Prostate gland (tissue), 2 donors: ENCODE data around the gene PTPRD. TPM values are rescaled to one million over a fixed set of nuclear protein-coding genes. Genes with fewer than 3 reads are reported as not detected.

ENCODE experiments used
- DNase-seq: peaks from one replicate; pipeline ENCODE4 v3.0.0-alpha.2; 2019; ENCODE audit warnings: low spot score
- H3K27ac ChIP-seq, 2 donors: fragments of 200-600 bp; sonication (generic); 2 replicates each; pipeline ENCODE4 v1.5.1; 2017 to 2019
- H3K27me3 ChIP-seq: fragments of 200-600 bp; sonication (generic); replicated peaks from 2 replicates; pipeline ENCODE4 v1.5.1; 2019; ENCODE audit not compliant: insufficient read depth
- H3K36me3 ChIP-seq, 2 donors: fragments of 200-600 bp; sonication (generic); 1 replicate in 1 of 2; 2 replicates in 1 of 2; pipeline versions ENCODE4 v1.5.1 to v1.8.1; 2017 to 2019
- H3K4me1 ChIP-seq: fragments of 200-600 bp; sonication (generic); replicated peaks from 2 replicates; pipeline ENCODE4 v1.5.1; 2019
- H3K4me3 ChIP-seq, 2 donors: fragments of 200-600 bp; sonication (generic); 2 replicates each; pipeline ENCODE4 v1.5.1; 2017 to 2019
- H3K9me3 ChIP-seq: fragments of 200-600 bp; sonication (generic); 2 replicates; pipeline ENCODE4 v1.5.1; 2017
- CTCF ChIP-seq, 4 experiments: fragments of 200-600 bp in 2 of 4; fragments of 450-650 bp in 2 of 4; sonication (generic) in 2 of 4; IDR thresholded peaks; 1 replicate in 3 of 4; 2 replicates in 1 of 4; pipeline ENCODE4 v1.5.1; 2016 to 2019; ENCODE audit warnings: antibody characterized with exemption in 4 of 4, mild to moderate bottlenecking in 2 of 4, moderate library complexity in 2 of 4
- POLR2A ChIP-seq: fragments of 450-650 bp; IDR thresholded peaks from one replicate; pipeline ENCODE4 v1.6.1; 2016; ENCODE audit warnings: antibody characterized with exemption, mild to moderate bottlenecking
- POLR2AphosphoS5 ChIP-seq: sonication (generic); formaldehyde crosslinking; IDR thresholded peaks from one replicate; pipeline ENCODE4 v1.6.1; 2017; ENCODE audit warnings: antibody characterized with exemption
- WGBS: methylation state at CpG from one replicate; pipeline ENCODE4 v1.1.5; 2018; 5-methylcytosine and 5-hydroxymethylcytosine counted together
- intact Hi-C: fragments of 100-400 bp; cut with DNase I; formaldehyde crosslinking; loops from one replicate; pipeline ENCODE4 v1.14.2; 2022
- total RNA-seq, 2 donors: library from RNA; depleted of rRNA; stranded (reverse); fragments of >200 nt; gene quantifications; one replicate each; pipeline ENCODE4 v1.1.0, GENCODE V29; 2016

PTPRD gene
- total RNA-seq, 2 donors from 2014 or later = 5.8 to 23.1 TPM

GRCh38 chr9:10208691-10209069, 404.1 kb downstream of the PTPRD start:
- H3K4me1 ChIP-seq = no peaks in the 10 kb centered on the region
- intact Hi-C loops = no loop called here
- H3K4me3 ChIP-seq = peak overlapping the region in 1 of 2 donors; percentile 12
- H3K36me3 ChIP-seq = no peaks in the 10 kb centered on the region
- TF ChIP-seq CTCF (IDR thresholded peaks at IDR 0.05) (no peak), POLR2A (no peak), POLR2AphosphoS5 (no peak)
- no peaks in the 10 kb centered on the region for H3K9me3 ChIP-seq
- no peak for DNase-seq
- H3K27me3 ChIP-seq = no peaks in the 10 kb centered on the region
- 75% methylated on average over 3 of the region's 3 CpGs for WGBS
- H3K27ac ChIP-seq = no peak overlapping the region

- Histone ChIP-seq H3K27ac (no peak overlapping the region), H3K36me3 (no peaks in the 10 kb centered on the region), H3K4me1 (no peaks in the 10 kb centered on the region), H3K4me3 (no peak overlapping the region), H3K27me3 (no peaks in the 10 kb centered on the region), H3K9me3 (no peaks in the 10 kb centered on the region)
- intact Hi-C loops = no loop called here
- TF ChIP-seq CTCF (IDR thresholded peaks at IDR 0.05) (no peak), POLR2A (no peak), POLR2AphosphoS5 (no peak)
- WGBS = 38% methylated on average over 1 of the region's 1 CpG
- no peak for DNase-seq
Measured at GRCh38 chr9:10204276-10204675, 408.5 kb downstream of the PTPRD start.

GRCh38 chr9:10173561-10173960, 439.2 kb downstream of the PTPRD start:
- no peaks in the 10 kb centered on the region for H3K36me3 ChIP-seq
- H3K9me3 ChIP-seq = no peaks in the 10 kb centered on the region
- WGBS = 44% methylated on average over 1 of the region's 1 CpG
- H3K27me3 ChIP-seq = no peaks in the 10 kb centered on the region
- TF ChIP-seq POLR2A = no peak
- TF ChIP-seq CTCF (IDR thresholded peaks at IDR 0.05) = no peak
- no peak for TF ChIP-seq POLR2AphosphoS5
- H3K4me1 ChIP-seq = no peaks in the 10 kb centered on the region
- no peak overlapping the region for H3K4me3 ChIP-seq
- no peak for DNase-seq
- intact Hi-C loops = no loop called here
- no peak overlapping the region for H3K27ac ChIP-seq

- Histone ChIP-seq H3K4me3 (no peak overlapping the region), H3K27ac (no peak overlapping the region), H3K9me3 (no peaks in the 10 kb centered on the region), H3K27me3 (no peaks in the 10 kb centered on the region), H3K36me3 (no peaks in the 10 kb centered on the region), H3K4me1 (no peaks in the 10 kb centered on the region)
- WGBS = 53% methylated on average over 2 of the region's 2 CpGs
- TF ChIP-seq POLR2AphosphoS5 = no peak
- no peak for TF ChIP-seq CTCF (IDR thresholded peaks at IDR 0.05)
- no peak for TF ChIP-seq POLR2A
- no peak for DNase-seq
- intact Hi-C loops = no loop called here
Measured at GRCh38 chr9:10172476-10172875, 440.3 kb downstream of the PTPRD start.

- intact Hi-C loops = no loop called here
- H3K27me3 ChIP-seq = no peaks in the 10 kb centered on the region
- H3K36me3 ChIP-seq = no peaks in the 10 kb centered on the region
- TF ChIP-seq CTCF (IDR thresholded peaks at IDR 0.05) (no peak), POLR2AphosphoS5 (no peak), POLR2A (no peak)
- WGBS = 15% methylated on average over 1 of the region's 1 CpG
- no peak overlapping the region for H3K4me3 ChIP-seq
- no peaks in the 10 kb centered on the region for H3K9me3 ChIP-seq
- DNase-seq = no peak
- H3K4me1 ChIP-seq = no peaks in the 10 kb centered on the region
- no peak overlapping the region for H3K27ac ChIP-seq
Measured at GRCh38 chr9:10168241-10168640, 444.6 kb downstream of the PTPRD start.
